ENCODE results near the gene PTPN20.
"Not testable (repeated sequence)": the region's sequence is repeated elsewhere in the genome, so short reads cannot be mapped to it uniquely, and the experiment has no call there.

Gene PTPN20

GRCh38 chr10:46911144-46911876 is at the start of gene PTPN20:
Gene PTPN20 (plus strand): TSS chr10:46911428. CDS start chr10:46932500, 21,072 bp downstream.
- DNase-seq, result not testable (repeated sequence)

DNA sequence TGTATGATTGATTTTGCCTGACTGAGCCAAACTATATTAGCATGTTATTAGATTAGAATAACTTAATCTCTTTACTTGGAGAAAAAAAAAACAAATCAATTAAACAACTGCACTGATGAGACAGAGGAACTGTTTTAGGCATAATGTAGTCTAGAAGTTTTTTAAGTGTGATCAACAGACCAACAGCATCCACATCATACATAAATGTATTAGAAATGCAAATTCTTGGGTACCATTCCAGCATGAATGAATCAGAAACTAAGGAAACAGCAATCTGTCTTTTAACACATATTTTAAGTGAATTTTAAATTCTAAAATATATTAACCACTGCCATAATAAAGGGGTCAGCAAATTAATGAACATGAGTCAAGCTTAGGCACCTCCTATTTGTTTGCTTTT is 41.5 kb upstream of the PTPN20 start:
- not testable (repeated sequence) for DNase-seq

GRCh38 chr10:46871583-46871982 is 39.6 kb upstream of the PTPN20 start:
- DNase-seq, result not testable (repeated sequence)

- DNase-seq, result not testable (repeated sequence)
These were observed 35.9 kb upstream of the PTPN20 start for GRCh38 chr10:46875304-46875703.

- not testable (repeated sequence) for DNase-seq
These were observed 34.5 kb upstream of the PTPN20 start for GRCh38 chr10:46876773-46877172.

DNA sequence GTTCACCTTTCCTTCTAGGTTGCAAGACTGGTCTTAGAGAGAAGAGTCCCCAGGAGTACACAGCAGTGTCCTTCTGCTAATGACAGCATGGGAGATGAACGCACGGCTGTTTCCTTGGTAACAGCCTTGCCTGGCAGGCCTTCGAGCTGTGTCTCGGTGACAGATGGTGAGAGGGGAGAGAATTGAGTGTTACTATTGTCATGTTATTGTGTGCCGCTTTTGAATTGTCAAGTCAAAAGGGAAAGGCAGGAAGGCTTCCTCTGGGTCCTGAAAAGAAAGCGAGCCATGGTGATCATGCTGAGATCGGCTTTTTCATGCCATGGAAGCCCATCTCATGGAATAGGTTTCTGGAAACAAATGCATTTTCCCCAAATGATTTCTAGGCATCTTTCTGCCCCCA is 32.5 kb upstream of the PTPN20 start:
- peak; percentile 92 for DNase-seq

DNA sequence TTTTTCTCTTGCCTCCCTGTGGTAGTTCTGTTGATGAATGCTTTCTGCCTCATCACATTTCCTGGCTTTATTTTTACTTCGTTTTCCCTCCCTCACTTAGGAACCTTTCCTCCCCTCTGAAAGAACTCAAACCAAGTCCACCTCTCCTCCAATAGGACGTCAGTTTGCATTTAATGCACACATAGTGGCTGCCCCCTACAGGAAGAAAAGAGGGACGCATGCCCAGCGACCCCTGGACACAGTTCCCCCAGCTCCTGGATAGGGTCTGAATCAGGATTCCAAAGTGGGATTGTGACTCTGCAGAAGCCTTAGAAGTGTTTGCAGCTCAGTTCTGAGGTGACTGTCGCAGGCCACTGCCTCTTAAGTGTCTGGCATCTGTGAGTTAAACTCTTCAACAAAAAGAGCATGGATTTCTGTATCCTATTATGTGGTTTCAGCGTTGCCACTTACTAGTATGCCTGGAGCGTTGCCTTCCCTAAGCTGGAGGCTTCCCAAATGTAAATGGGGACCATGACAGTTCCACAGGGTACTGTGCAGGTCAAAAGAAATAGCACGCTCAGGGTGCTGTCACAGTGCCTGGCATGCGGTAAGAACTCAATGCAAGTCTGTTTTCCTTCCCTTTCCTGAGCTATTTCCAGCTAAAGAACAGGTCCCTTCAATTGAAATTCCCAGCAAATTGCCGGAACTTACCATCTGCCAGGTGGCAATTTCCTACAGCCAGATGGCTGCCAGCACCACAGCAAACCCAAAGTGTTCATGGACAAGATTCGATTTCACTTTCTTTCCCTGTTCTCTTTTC is 20.2 kb upstream of the PTPN20 start:
- peak; percentile 31 for DNase-seq

- not testable (repeated sequence) for DNase-seq
These were observed 14.2 kb upstream of the PTPN20 start for GRCh38 chr10:46896762-46897692.

DNA sequence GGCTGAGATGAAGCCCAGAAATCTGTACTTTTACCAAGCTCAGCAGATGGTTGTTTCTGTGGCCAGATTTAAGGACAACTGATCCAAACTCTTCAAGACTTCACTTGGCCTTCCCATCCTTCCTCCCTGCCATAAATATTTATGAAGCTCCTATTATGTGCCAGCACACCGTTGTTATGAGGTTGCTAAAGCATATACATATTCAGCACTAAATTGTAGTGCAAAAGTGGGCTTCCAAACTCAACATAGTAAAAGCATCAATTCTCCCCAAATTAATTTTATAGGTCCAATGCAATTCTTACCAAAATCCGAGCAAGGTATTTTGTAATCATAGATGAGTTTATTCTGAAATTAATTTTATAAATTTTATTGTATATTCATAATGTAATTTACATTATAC is 10.0 kb upstream of the PTPN20 start:
- DNase-seq, result not testable (repeated sequence)

GRCh38 chr10:46903874-46904273 is 7.4 kb upstream of the PTPN20 start:
- DNase-seq, result not testable (repeated sequence)

DNA sequence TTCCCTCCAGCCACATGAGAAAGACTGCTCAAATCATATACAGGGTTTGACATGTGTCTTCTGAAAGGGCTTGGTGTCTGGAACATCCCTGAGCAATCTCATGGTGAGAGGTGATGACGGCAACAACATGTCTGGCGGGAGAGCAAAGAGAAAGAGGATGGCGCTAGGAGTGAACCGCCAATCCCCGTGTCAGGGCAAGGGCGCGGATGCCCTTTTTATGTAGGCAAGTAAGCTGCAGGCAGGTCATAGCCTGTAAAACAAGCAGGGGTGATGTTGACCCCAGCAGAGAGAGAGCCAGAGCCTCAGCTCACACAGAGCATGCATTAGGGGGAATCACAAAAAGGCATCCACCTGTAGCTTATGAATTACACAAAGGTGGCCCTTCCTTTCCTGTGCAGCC is 4.9 kb upstream of the PTPN20 start:
- DNase-seq, result not testable (repeated sequence)

DNA sequence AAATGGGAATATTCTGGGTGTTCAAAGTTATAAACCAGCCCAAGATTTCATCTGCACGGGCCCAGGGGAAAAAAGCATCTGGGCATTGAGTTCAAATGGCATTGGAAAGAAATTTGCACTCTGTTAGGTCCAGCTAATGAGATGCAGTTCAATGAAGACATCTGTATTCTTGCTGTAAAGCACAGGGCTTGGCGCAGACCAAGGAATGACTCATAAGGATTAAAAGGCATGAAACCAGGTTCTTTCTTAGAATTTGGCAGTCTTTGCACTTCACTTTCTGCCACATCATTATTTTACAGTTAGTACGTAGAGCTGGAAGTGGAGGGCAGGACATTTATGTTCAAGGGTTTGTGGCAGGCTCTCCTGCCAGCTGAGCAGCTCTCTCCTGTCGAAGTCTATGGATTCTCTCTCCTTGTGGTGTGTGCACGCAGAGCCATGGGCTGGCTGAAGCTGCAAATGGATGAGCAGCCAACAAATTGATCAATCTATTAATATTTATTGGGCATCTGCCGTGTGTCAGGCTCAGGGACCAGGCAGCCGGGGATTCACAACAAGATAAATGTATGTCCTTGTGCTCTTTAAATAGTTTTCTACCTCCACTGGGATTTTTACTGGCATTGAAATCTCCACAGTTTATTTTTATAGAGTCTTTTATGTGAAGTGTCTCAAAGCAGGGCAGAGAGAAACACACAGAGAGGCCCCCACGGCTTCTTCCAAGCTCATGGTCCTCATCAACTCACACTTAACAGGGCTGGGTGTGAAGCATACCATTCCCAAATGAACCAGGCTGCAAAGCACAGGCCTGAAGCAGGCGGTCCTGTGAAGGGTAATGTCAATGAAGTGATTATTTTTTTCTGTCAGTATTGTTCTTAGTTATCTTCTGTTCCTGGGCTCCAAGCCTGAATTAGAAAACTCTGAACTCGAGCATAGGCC is 3.8 kb upstream of the PTPN20 start:
- not testable (repeated sequence) for DNase-seq

- DNase-seq, result not testable (repeated sequence)
These were observed 11.3 kb downstream of the PTPN20 start for GRCh38 chr10:46922498-46922897.

GRCh38 chr10:46925156-46925555 is 13.9 kb downstream of the PTPN20 start:
- DNase-seq, result not testable (repeated sequence)

GRCh38 chr10:46925853-46926252 is 14.6 kb downstream of the PTPN20 start:
- not testable (repeated sequence) for DNase-seq

DNA sequence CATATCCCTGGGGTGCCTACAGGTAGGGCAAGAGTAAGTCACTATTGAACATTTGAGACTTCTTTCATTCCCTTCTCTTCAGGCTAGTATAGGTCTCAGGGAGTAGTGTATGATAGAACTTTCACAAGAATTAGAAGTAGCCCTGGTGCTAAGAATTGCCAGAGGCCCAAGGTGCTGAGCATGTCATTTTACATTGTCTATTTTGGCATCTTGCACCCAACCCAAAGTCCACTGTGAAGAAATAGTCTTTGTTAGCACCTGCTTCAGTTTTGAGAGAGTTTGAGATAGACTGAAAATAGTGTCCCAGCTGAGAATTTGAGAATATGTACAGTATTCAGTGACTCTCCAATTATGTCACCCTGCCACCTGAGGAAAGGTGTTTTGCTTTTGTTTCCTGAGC is 17.6 kb downstream of the PTPN20 start:
- DNase-seq, result not testable (repeated sequence)

- not testable (repeated sequence) for DNase-seq
These were observed 21.2 kb downstream of the PTPN20 start for GRCh38 chr10:46932383-46932782.

DNA sequence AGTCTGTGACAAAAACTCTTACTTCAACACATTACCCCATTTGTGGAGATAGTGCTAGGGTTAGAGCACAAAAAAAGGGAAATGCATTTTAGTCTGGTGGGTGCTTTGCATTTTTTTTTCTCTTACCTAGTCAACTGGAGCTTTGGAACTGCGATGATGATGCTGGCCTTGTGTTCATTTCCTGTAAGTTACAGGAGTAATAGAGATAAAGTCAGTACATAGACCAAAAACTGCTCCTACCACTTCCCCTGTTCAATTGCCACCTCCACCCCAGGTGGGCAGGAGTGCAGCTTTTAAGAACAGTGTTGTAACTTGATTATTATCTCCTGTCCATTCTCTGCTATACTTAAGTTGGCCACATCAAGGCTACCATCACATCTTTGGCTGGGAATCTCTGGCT is 29.9 kb downstream of the PTPN20 start:
- not testable (repeated sequence) for DNase-seq

DNA sequence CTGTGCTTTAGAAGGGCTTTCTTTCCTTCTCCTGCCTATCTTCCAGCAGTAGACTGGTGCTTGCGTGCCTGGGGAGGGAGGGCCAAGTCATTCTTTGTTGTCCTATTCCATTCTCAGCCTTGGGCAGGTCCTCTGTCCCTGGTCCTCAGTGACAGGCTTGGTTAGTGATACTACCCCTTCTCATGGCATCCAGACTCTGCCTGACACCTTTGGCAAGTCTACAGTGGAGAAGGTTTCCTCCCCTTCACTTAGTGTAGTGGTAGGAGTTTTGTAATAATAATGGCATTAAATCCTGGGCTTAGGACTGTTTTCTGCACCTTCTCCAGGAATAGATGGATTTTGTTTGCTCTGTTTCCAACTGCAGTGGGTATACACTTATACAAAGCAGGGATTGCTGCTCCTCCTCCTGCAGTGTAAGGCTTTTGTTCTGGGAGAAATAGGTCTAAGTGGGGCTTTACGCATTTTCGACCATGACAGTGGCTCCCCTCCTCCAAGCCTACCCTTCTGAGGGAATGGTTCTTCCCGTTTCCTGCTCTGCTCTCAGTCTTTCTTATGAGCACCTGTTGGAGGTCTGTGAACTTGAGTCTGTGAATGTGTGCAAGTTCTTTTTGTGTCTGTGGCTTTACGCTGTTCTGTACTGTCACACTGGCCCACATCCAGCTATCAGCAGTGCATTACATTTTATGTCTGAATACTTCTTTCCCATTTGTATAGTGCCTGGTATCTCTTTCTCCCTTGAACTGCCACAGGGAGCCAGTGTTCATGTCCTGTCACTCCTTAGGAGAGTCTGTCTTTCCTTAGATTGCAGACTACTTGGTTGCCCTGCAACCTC is 37.7 kb downstream of the PTPN20 start:
- peak; percentile 12 for DNase-seq

GRCh38 chr10:46952540-46952939 is 41.3 kb downstream of the PTPN20 start:
- DNase-seq, result not testable (repeated sequence)

- DNase-seq, result not testable (repeated sequence)
These were observed 49.5 kb downstream of the PTPN20 start for GRCh38 chr10:46960742-46961141.
